CD4-positive, alpha-beta T cell treated with Interferon gamma for 1 hour (primary cell): Measurements from ENCODE around the gene PRKG2.
"Not testable (repeated sequence)": the region's sequence is repeated elsewhere in the genome, so short reads cannot be mapped to it uniquely, and the experiment has no call there.

Experiments used
- DNase-seq: peaks from one replicate; pipeline ENCODE4 v3.0.0-alpha.2; 2020

The PRKG2 gene, protein sequence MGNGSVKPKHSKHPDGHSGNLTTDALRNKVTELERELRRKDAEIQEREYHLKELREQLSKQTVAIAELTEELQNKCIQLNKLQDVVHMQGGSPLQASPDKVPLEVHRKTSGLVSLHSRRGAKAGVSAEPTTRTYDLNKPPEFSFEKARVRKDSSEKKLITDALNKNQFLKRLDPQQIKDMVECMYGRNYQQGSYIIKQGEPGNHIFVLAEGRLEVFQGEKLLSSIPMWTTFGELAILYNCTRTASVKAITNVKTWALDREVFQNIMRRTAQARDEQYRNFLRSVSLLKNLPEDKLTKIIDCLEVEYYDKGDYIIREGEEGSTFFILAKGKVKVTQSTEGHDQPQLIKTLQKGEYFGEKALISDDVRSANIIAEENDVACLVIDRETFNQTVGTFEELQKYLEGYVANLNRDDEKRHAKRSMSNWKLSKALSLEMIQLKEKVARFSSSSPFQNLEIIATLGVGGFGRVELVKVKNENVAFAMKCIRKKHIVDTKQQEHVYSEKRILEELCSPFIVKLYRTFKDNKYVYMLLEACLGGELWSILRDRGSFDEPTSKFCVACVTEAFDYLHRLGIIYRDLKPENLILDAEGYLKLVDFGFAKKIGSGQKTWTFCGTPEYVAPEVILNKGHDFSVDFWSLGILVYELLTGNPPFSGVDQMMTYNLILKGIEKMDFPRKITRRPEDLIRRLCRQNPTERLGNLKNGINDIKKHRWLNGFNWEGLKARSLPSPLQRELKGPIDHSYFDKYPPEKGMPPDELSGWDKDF

GRCh38 chr4:81214881-81215868 lies at the start of gene PRKG2:
Gene PRKG2, minus strand, starts transcription at chr4:81215222. Its CDS starts 10,175 bp downstream, at chr4:81205047.
- no peak for DNase-seq

- no peak for DNase-seq
Measured at GRCh38 chr4:81260443-81261101, 45.5 kb upstream of the PRKG2 start.

GRCh38 chr4:81258841-81259550 lies 44.0 kb upstream of the PRKG2 start:
- DNase-seq, result no peak

DNA sequence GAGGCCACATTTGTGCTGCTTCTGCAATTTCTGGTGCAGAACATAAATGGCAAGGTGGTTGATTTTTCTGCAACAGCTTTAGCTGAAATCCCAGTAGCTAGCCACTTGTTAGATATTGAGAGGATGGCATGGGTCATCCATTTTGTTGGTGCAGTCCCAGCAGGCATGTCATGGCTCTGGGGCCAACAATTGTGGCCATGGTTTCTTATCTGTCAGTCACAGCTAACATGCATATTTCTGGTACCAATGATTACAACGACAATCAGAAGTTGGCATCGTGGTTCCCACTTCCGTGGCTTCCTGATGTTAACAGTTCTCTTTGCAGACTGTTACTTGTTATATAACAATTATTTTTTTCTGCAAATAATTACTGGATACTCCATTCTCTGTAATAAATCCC lies 42.8 kb upstream of the PRKG2 start:
- no peak for DNase-seq

- no peak for DNase-seq
Measured at GRCh38 chr4:81257021-81257420, 42.0 kb upstream of the PRKG2 start.

DNA sequence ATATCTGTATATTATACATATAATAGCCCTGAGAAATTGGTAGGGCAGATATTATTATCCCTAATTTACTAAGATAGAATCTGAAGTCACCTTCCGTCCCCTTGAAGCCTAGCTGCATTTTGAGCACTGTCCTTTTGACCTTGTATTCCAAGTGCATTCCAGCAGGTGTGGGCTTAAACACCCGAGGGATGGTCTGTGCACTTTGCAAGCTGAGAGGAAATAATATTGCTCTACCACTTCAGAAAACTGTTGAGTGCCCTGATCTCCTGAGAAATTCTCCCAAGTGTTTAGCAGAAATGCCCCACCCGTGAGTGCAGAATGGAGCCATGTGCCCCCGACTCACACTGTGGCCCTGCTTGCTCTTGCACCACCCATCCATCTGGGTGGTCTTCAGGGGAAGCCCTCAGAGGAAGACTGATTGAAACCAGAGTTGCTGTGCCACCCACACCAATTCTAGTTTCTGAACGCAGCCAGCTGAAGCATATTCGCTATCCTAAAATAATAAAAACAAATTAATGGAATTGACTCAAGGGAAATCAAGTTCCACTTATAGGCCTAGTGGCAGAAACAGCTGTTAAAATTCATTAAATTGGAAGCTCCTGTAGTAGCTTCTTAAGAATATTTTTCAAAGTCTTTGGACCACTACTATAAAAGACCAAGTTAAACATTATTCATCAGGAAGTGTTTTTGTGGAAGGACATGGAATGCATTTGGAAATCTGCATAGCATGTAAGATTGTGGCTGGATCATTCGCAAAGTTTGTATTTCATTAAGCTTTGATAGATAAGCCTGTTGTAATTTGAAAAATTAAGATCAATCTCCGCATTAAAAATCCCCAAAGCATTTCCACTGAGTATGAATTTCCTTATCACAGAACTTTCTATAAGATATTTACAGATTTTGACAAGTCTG lies 41.3 kb upstream of the PRKG2 start:
- DNase-seq, result no peak

GRCh38 chr4:81255524-81255923 lies 40.5 kb upstream of the PRKG2 start:
- DNase-seq, result no peak

GRCh38 chr4:81250430-81250829 lies 35.4 kb upstream of the PRKG2 start:
- DNase-seq, result no peak

DNA sequence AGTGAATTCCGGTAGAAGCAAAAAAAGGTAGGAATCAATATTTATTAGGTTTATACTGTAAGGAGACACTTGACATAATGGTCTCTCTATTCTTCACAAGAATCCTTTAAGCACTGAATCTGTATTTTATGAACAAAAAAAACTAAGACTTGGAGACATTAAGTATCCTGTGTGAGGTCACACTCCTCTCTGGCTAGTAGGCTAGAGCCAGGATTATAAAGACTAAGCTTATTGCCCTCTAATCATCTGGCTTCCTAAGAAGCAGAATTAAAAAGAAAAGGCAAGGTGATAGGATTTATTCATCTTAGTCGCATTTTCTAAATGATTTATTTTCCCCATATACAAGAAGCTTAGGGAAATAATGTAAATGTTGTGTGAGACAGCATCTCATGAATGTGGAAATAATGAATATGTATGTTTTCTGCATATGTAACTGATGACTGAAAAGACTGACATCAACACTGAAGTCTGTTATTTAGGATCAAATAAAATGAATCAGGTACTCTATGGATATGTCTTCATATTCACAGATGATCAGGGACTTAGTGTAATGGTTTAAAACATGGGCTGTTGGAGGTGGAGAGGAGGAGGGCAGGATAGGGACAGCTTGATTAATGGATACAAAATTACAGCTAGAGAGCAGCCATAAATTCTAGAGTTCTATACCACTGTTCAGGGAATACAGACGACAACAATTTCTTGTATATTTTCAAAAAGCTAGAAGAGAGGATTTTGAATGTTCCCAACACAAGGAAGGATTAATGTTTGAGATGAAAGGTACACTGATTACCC lies 30.4 kb upstream of the PRKG2 start:
- DNase-seq, result no peak

DNA sequence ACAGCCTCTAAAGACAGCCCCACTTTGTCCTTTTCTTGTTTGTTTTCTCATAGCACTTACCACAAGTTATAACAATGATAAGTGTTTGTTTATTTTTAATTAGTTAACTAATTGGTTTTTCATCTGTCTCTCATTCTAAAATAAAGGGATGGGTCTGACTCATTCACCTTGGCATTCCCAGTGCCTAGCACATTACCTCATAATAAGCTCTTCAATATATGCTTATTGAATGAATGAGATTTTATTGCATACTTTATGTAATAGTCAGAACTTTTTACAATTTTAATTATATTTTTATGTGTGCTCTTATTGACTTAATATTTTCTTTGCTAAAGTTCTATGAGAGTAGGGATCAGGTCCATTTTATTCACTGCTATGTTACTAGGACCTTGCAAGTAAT lies 22.8 kb upstream of the PRKG2 start:
- no peak for DNase-seq

GRCh38 chr4:81235982-81236749 lies 21.1 kb upstream of the PRKG2 start:
- no peak for DNase-seq

- no peak for DNase-seq
Measured at GRCh38 chr4:81227968-81228367, 12.9 kb upstream of the PRKG2 start.

GRCh38 chr4:81227138-81227537 lies 12.1 kb upstream of the PRKG2 start:
- no peak for DNase-seq

- no peak for DNase-seq
Measured at GRCh38 chr4:81225252-81225651, 10.2 kb upstream of the PRKG2 start.

- not testable (repeated sequence) for DNase-seq
Measured at GRCh38 chr4:81222082-81222472, 7.1 kb upstream of the PRKG2 start.

DNA sequence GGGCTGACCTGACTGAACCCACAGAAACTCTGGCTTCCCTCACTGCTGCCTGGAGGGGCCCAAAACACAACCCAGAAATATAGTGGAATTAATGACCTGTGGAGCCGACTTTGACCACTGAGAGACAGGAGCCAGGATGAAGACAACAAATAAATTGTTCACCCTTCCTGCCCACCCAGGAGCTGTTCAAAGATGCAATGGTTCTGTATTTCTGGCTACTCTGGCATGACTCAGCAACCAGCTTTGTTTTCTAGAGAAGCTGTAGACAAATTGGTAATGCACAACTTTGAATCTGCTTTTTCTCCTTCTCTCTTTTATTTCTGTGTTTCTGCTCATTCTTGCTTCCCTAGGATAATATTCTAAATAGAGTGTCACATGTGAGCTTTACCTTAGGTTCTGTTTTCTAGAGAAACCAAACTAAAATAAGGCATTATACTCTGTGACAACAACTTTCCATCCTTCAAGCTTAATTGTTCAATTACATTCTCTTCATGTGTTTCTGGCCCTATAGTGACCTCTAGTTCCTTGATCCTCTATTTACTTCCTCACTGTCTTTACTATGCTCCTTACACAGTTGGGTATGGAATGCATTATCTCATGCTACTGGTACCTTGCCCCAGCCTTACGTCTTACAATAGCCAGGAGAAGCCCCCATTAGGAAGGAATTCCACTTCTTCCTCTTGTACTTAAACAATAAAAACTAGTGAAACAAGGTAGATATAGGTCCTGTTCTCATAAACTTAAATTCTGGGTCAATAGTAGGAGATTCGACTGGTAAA lies 6.5 kb upstream of the PRKG2 start:
- DNase-seq, result no peak

DNA sequence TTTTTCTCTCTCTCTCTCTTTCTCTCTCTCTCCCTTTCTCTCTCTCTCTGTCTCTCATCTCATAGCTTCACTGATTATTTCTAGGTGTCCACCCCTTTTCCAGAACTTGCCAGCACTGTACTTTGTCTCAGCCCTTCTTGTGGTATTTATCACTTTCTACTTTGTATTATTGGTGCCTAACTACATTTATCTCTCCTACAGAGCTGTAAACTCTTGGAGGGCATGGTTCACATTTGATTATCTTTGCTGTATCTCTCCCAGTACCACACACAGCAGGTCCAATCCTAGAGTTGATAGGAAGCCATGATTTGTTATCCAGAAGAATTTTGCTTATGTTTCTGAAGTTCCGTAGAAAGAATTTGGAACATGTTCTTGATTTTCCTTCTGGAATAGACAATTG lies 5.2 kb upstream of the PRKG2 start:
- DNase-seq, result no peak

GRCh38 chr4:81218206-81218605 lies 3.2 kb upstream of the PRKG2 start:
- DNase-seq, result no peak
